Astrocyte of the cerebellum (primary cell): Measurements from ENCODE around the gene WDR1.

Experiments
- DNase-seq: peaks from one replicate; pipeline ENCODE4 v3.0.0-alpha.2; 2011; ENCODE audit warnings: low read depth
- H3K4me3 ChIP-seq: 2 replicates; pipeline ENCODE4 v1.5.1; 2011; ENCODE audit warnings: mild to moderate bottlenecking, low read depth, low read length, moderate library complexity
- in situ Hi-C: cut with HindIII; loops from 2 replicates; pipeline ENCODE4 v1.10.0; 2017; ENCODE audit warnings: low sequenced_read_pairs
- TF ChIP-seq, protein P1 (sequence below): IDR thresholded peaks from 2 replicates; pipeline ENCODE4 v1.5.1; 2012; ENCODE audit warnings: low read length, low read depth, moderate library complexity, mild to moderate bottlenecking; ENCODE audit errors: missing control alignments

WDR1 gene

DNA sequence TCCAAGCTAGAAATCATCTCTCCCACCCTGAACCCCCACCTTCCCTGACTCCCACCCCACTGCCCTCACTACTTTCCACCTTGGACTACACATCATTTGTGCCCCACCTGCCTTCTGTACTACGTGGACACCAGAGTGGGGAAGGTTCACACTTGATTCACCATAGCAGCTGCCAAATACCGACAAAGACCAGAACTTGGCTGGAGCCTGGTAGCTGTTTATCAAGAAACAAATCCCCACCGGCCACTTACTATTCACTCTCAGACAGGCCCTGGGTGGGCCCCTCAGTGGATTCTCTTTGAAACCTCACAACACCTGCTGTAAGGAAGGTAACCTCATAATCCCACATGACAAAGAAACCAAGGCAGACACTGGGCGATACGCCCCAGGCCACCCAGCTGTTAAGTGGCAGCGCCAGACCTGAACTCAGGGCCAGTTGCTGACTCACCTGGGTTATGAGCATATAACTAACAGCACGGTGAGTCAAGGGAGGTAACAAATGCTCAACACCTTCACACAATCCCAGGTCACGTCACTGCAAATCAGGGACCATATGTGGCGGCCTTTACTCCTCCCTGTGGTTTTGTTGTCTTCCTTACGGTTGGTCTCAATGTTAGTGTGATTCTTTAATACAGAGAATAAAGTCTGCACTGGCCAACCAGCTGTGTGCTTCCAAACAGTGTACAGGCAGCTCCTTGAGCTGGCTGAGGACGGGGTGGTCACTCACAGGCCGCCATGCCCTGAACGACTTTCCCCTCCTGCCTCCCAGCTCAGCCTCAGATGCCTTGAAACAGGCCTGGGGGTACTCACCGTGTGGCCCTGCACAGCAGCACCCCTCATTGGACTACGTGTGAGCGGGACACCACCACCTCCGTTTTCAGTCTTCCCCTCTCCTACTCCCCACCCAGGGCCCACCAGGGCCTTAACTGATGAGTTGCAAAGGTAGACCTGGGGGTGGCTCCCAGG is 7.5 kb downstream of the WDR1 start:
- TF ChIP-seq, protein P1, sequence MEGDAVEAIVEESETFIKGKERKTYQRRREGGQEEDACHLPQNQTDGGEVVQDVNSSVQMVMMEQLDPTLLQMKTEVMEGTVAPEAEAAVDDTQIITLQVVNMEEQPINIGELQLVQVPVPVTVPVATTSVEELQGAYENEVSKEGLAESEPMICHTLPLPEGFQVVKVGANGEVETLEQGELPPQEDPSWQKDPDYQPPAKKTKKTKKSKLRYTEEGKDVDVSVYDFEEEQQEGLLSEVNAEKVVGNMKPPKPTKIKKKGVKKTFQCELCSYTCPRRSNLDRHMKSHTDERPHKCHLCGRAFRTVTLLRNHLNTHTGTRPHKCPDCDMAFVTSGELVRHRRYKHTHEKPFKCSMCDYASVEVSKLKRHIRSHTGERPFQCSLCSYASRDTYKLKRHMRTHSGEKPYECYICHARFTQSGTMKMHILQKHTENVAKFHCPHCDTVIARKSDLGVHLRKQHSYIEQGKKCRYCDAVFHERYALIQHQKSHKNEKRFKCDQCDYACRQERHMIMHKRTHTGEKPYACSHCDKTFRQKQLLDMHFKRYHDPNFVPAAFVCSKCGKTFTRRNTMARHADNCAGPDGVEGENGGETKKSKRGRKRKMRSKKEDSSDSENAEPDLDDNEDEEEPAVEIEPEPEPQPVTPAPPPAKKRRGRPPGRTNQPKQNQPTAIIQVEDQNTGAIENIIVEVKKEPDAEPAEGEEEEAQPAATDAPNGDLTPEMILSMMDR: no peak
- DNase-seq: no peak

DNA sequence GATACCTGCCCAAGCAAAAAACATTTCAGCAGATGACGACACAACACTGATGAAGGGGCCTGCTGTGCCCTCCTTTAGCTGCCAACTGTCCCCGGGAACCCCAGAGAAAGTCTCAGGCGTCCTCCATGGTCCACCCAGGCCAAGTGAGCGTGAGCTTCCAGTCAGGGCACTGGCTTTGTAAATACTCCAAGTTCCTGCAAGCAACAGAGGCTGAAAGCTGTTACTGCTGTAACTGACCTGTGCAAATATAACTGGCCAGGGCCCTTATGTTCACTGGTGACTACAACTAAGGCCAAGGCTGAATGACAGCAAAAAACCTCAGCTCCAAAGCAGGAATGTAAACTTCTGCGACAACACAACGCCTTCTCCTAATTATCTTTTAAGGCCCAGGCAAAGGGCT is 8.2 kb downstream of the WDR1 start:
- TF ChIP-seq, protein P1: no peak
- no peak for DNase-seq
- in situ Hi-C loops: no loop called here
- H3K4me3 ChIP-seq: no peak overlapping the region

More for the DNA sequence above, 7.5 kb downstream of the WDR1 start:
- H3K4me3 ChIP-seq: no peak overlapping the region
- in situ Hi-C loops: no loop called here

DNA sequence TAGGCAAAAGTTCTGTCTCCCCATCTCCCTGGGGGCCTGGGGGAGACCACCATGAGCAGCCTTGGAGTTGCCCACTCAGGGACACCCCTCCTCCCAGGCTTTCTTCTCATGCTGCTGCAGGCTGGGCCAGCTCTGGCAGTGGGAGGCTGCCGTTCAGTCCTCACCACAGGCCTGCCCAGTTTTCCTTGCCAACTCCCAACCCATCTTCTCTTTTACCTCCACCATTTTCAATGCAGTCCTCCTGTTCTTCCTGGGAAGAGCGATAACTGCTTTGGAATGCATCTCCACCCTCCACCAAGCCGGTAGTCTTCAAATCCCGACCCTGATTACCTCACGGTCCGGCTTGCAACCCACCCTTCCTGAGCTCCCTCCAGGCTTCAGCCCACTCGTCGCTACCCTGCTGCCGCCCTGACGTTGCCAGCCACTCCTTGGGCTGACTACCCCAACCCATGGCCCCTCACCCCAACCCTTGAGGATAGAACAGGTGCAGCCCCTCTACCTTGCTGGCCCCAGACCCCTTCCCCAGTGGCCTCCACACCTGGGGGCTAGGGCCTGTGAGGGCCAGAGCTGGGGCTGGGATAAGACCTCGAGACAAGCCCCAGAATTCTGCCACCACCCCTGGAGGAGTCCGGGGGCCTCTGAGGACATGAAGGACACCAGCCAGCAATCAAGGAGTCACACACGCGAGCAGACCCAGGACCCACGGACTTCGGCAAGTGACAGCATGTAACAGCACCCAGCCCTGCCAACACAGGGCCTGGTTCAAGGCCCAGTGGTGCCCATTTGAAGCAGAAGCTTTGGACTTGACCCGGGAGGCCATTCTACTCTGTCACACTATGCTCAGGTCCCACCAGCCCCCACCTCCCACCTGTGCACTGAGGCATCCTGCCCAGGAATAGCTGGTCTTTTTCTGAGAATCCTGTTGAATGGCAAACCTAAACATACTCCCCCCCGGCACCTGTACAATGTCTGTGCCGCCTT is 9.2 kb downstream of the WDR1 start:
- in situ Hi-C loops: no loop called here
- no peak for DNase-seq
- H3K4me3 ChIP-seq: no peak overlapping the region
- TF ChIP-seq, protein P1: no peak

DNA sequence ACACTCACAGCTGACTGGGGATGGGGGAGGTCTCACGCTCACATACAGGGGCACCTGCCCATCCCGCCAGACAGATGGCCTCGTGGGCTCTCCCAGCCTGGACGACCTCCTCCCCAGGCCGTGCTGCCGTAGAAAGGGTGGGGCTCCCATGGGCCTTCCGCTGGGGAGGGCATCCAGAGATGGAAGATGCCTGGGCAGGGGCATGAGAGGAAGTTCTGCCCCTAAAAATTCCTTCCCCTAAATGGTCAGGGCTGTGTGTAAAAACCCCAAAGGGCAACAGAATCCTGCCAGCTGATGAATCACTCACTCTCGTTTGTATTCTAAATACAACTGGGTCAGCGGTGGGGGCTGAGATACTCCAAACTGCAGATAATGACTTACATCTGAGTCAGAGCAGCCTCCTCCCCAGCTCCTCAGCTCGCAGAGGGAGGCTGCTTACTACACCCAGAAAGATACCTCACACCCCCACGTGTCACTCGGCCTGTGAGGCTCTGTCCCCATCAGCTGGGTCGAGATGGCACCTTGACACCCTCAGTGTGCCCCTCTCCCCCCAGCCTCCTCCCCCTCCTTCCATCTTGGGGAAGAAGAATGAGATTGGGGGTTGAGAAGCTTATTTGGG is 10.1 kb downstream of the WDR1 start:
- DNase-seq: peak; percentile 90
- H3K4me3 ChIP-seq: no peak overlapping the region
- TF ChIP-seq, protein P1: no peak
- in situ Hi-C loops: no loop called here

DNA sequence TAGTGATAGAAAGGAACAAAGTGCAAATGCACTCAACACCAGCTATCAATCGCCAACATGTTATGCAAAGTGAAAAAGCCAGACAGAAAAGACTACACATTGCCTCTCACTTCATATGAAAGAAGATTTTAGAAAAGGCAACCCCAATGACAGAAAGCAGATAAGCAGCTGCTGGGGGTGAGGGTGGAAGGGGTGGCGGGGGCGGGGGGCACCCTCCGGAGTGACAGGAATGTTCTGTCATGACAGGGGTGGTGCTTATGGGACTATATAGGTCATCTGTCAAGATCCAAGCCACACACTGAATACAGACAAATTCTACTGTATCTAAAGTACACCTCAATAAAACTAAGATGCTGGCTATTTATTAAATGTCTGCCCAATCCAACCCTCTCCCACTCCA is 10.7 kb downstream of the WDR1 start:
- no peak for DNase-seq
- in situ Hi-C loops: no loop called here
- TF ChIP-seq, protein P1: no peak
- H3K4me3 ChIP-seq: no peak overlapping the region

DNA sequence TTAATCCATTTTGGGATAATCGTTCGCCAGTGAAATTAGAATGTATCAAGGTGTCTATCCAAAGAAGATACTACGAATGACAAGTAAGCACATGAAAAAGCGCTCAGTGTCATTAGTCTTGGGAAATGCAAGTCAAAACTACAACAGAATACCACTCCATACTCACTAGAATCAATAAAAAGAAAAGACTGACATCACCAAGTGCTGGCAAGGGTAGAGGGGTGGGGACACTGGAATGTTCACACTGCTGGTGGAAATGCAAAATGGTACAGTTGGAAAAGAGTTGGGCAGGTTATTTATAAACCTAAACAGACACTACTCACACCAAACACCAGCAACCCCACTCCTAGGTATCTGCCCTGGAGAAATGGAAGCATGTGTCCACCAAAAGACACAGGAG is 11.2 kb downstream of the WDR1 start:
- no peak overlapping the region for H3K4me3 ChIP-seq
- TF ChIP-seq, protein P1: no peak
- DNase-seq: no peak
- in situ Hi-C loops: no loop called here
